RPMI7951 (cell line): Measurements from ENCODE around the gene CEND1. TPM values are rescaled to one million over a fixed set of nuclear protein-coding genes. Genes with fewer than 3 reads are reported as not detected.
A peak's percentile ranks its signal among the peaks of the same experiment; 100 is the strongest.
"Not testable (repeated sequence)": the region's sequence is repeated elsewhere in the genome, so short reads cannot be mapped to it uniquely, and the experiment has no call there.

Experiments
- DNase-seq: peaks from one replicate; pipeline ENCODE4 v3.0.0-alpha.2; 2012; ENCODE audit warnings: low read depth
- total RNA-seq: library from RNA; depleted of rRNA; stranded (reverse); fragments of >200 nt; shearing (Covaris generic); gene quantifications from 2 replicates; pipeline ENCODE4 v1.2.3, GENCODE V29; 2014; rRNA removed

The CEND1 gene
- total RNA-seq, 1 experiment from 2014 or later, result 0.12 TPM

DNA sequence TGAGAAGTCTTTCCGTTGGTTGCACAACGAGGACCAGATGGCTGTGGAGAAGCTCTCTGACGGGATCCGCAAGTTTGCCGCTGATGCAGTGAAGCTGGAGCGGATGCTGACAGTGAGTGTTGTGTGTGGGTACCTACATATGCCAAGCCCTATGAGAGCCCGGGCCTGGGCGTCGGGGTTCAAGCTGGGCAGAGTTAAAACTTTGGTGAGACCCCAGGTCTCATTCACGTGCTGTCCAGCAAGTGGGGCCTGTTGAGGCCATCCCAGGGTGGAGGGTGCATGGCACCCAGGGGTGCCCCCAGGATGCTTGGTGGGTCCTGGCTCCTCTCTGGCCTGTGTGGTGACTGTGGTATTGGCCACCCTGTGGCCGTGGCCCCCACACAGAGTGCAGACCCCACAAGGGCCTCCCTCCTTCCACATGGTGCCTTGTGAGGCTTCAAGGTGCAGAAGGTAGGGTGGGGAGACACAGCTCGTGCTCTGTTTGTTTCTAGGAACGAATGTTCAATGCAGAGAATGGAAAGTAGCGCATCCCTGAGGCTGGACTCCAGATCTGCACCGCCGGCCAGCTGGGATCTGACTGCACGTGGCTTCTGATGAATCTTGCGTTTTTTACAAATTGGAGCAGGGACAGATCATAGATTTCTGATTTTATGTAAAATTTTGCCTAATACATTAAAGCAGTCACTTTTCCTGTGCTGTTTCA, 25.4 kb downstream of the CEND1 start:
- no peak for DNase-seq

DNA sequence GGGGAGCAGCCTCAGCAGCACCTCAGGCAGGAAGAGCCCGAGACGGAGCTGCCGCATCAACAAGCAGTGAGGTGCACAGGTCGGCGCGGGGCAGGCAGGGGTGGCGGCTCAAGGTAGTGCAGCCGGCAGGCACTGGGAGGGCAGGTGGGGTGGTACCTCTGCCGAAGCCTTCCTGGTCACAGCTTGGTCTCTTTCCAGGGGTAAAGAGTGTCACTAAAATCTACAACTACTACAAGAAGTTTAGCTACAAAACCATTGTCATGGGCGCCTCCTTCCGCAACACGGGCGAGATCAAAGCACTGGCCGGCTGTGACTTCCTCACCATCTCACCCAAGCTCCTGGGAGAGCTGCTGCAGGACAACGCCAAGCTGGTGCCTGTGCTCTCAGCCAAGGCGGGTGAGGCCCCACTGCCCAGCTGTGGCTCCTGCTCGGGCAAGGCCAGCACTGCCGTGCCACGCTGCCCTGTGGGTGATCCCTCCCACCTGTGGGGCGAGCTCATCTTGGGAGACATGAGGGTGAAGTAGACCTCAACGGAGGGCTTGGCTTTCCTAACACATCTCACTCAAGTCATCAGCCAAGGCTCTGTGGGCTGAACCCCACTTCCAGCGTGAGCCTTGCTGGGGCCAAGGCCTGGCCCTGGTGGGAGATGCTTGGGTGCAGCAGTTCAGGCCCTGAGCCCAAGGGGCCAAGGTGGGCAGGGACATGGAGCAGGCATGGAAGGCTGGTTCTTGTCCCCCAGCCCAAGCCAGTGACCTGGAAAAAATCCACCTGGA, 26.2 kb downstream of the CEND1 start:
- DNase-seq, result no peak

GRCh38 chr11:763073-763463, 26.8 kb downstream of the CEND1 start:
- DNase-seq, result no peak

DNA sequence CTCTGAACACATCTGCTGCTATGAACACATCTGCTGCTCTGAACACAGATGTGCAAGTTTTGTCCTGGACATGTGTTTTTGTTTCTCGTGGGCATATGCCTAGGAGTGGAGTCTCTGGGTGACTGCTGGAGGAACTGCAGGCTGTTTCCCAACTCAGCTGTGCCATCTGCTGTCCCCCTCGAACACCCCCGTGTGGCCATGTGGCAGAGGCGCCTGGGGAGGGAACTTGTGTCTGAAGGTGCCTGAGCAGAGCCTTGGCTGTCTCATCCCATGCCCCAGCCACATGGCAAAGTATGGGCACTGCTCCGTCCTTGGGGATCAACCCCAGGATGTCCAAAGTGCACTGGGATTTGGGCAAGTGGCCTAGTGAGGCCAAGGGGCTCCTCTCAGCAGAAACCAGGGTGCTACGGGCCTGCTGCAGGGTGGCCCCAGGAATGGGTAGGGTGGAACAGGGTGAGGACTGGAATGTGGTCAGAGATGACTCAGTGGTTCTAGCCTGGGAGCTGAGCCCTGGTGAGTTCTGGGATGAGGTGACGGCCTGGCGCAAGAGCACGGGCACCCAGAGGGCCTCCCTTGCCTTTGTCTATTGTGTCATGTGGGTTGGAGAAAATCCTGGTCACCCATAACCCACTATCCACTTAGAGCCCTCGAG, 27.3 kb downstream of the CEND1 start:
- DNase-seq, result peak; percentile 85

- no peak for DNase-seq
Observed at GRCh38 chr11:761526-762108, 28.3 kb downstream of the CEND1 start.

GRCh38 chr11:760236-760635, 29.7 kb downstream of the CEND1 start:
- no peak for DNase-seq

DNA sequence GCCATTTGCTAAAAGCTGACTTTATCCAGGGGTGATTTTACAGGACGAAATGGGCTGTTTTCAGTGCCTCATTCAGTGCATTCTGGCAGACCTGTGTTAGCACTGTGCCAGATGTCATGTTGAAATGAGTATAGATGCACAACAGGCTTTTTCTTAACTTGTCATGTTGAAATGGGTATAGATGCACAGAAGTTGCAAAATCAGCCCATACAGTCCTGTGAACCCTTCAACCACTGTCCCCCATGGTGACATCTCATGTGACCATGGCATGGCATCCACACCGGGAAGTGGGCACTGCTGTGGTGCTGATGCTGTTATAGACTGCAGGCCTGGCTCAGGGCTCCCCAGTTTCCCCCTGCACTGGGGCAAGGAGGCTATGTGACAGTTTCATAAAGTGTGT, 40.2 kb downstream of the CEND1 start:
- no peak for DNase-seq

- DNase-seq, result peak; percentile 32
Observed at GRCh38 chr11:748007-748359, 41.9 kb downstream of the CEND1 start.

GRCh38 chr11:747158-748006, 42.5 kb downstream of the CEND1 start, which contains the start of gene TALDO1:
TSS of gene TALDO1 (plus strand) at chr11:747464. CDS start at chr11:747482, 18 bp downstream.
- peak; percentile 80 for DNase-seq

- peak; percentile 30 for DNase-seq
Observed at GRCh38 chr11:746289-747157, 43.4 kb downstream of the CEND1 start.

GRCh38 chr11:745428-745827, 44.5 kb downstream of the CEND1 start:
- DNase-seq, result no peak

DNA sequence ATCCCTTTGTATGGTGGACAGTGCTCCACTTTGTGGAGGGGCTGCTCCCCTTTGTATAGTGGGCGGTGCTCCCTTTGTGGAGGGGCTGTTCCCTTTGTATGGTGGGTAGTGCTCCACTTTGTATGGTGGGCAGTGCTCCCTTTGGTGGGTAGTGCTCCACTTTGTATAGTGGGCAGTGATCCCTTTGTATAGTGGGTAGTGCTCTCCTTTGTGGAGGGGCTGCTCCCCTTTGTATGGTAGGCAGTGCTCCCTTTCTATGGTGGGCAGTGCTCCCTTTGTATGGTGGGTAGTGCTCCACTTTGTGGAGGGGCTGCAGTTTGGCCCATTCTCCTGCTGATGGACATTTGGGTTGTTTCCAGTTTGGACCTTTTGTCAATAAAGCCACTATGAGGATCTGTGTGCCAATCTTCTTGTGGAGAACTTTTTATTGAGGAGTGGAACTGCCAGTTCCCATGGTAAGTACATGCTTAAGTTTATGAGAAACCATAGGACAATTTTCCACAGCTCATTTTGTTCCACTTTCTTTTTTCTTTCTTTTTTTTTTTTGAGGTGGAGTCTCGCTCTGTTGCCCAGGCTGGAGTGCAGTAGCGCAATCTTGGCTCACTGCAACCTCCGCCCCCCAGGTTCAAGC, 47.2 kb downstream of the CEND1 start:
- no peak for DNase-seq

DNA sequence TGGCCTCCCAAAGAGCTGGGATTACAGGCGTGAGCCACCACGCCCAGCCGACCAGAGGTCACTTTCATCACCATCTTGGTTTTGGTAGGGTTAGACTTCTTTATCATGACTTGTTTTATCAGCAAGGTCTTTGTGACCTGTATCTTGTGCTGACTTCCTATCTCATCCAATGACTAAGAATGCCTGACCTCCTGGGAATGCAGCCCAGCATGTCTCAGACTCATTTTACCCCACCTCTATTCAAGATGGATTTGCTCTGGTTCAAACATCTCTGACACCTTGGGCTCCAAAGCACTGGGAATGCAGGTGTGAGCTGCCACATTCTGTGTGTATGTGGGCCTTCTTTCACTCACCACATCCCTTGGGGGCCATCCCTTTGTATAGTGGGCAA, 47.7 kb downstream of the CEND1 start:
- DNase-seq, result no peak

- not testable (repeated sequence) for DNase-seq
Observed at GRCh38 chr11:737899-738298, 52.0 kb downstream of the CEND1 start.

DNA sequence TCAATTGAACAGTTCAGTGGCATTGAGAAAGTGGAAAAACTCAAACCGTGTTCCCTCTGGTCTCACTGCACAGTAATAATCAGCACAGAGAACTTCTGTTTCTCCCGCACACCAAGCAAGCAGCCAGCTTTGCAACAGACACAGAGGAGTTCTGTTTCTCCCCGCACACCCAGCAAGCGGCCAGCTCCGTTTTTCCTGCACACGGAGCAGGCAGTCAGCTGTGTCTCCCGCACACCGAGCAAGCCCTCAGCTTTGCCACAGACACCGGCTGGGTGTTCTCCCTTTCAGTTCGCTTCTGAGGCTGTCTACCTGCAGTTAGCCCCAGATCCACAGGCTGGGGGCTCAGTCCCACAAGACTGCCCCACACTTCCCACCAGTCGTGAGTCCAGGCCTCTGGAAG, 52.5 kb downstream of the CEND1 start:
- no peak for DNase-seq

Other genes starting within 250 kb of the CEND1 start
- 0.24 and 0.29 TPM in 2 replicates for gene LMNTD2, start 229.4 kb downstream of the CEND1 start, total RNA-seq
- gene RASSF7, start 229.1 kb downstream of the CEND1 start, total RNA-seq, result 7.4 and 16.4 TPM in 2 replicates
- 12.5 and 14.8 TPM in 2 replicates for gene PHRF1, start 213.6 kb downstream of the CEND1 start, total RNA-seq
- gene IRF7, start 174.1 kb downstream of the CEND1 start, total RNA-seq, result 4.7 and 5.1 TPM in 2 replicates
- gene CDHR5, start 165.1 kb downstream of the CEND1 start, total RNA-seq, result not detected in 2 replicates
- gene SCT, start 162.9 kb downstream of the CEND1 start, total RNA-seq, result not detected in 2 replicates
- gene DRD4, start 152.8 kb downstream of the CEND1 start, total RNA-seq, result not detected in 2 replicates
- 15.4 and 23.8 TPM in 2 replicates for gene DEAF1, start 94.9 kb downstream of the CEND1 start, total RNA-seq
- gene TMEM80, start 94.3 kb downstream of the CEND1 start, total RNA-seq, result 15.6 and 18.6 TPM in 2 replicates
- 3.4 and 5.7 TPM in 2 replicates for gene EPS8L2, start 83.9 kb downstream of the CEND1 start, total RNA-seq
- 166 and 168 TPM in 2 replicates for gene TALDO1, start 42.6 kb downstream of the CEND1 start, total RNA-seq
- gene GATD1, start 12.6 kb downstream of the CEND1 start, total RNA-seq, result 19.8 and 23.5 TPM in 2 replicates
- gene SLC25A22, start 8.2 kb upstream of the CEND1 start, total RNA-seq, result 9.5 and 12.7 TPM in 2 replicates
- 4.9 and 5.4 TPM in 2 replicates for gene PIDD1, start 15.1 kb upstream of the CEND1 start, total RNA-seq
- gene RPLP2, start 19.9 kb upstream of the CEND1 start, total RNA-seq, result 886 and 920 TPM in 2 replicates
- gene PNPLA2, start 28.8 kb upstream of the CEND1 start, total RNA-seq, result 9.4 and 10.5 TPM in 2 replicates
- 1.8 and 2.5 TPM in 2 replicates for gene CRACR2B, start 37.8 kb upstream of the CEND1 start, total RNA-seq
- gene CD151, start 42.9 kb upstream of the CEND1 start, total RNA-seq, result 302 and 421 TPM in 2 replicates
- 167 and 183 TPM in 2 replicates for gene POLR2L, start 52.4 kb upstream of the CEND1 start, total RNA-seq
- gene TSPAN4, start 52.8 kb upstream of the CEND1 start, total RNA-seq, result 95.2 and 137 TPM in 2 replicates
- 41.2 and 43.3 TPM in 2 replicates for gene CHID1, start 120.7 kb upstream of the CEND1 start, total RNA-seq
- 28.4 and 31.9 TPM in 2 replicates for gene AP2A2, start 135.8 kb upstream of the CEND1 start, total RNA-seq
- gene MUC6, start 246.6 kb upstream of the CEND1 start, total RNA-seq, result under 0.01 and 0.10 TPM in 2 replicates